Epithelial cell of prostate (primary cell): ENCODE data around the gene SH3GL1.

ENCODE experiments used
- DNase-seq: peaks from one replicate; pipeline ENCODE4 v3.0.0-alpha.2; 2011; ENCODE audit warnings: low read depth, low spot score
- H3K27ac ChIP-seq: fragments of 450-650 bp; 2 replicates; pipeline ENCODE4 v1.5.1; 2017; ENCODE audit warnings: mild to moderate bottlenecking

The SH3GL1 gene

GRCh38 chr19:4378886-4379285, 21.5 kb downstream of the SH3GL1 start:
- H3K27ac ChIP-seq: peak overlapping the region; percentile 96
- DNase-seq: no peak

- H3K27ac ChIP-seq: peak overlapping the region; percentile 96
- no peak for DNase-seq
These were observed 23.2 kb downstream of the SH3GL1 start for GRCh38 chr19:4376991-4377781.

GRCh38 chr19:4376671-4376990, 23.7 kb downstream of the SH3GL1 start:
- no peak for DNase-seq
- peak overlapping the region; percentile 96 for H3K27ac ChIP-seq

GRCh38 chr19:4376028-4376670, 24.2 kb downstream of the SH3GL1 start:
- no peak for DNase-seq
- H3K27ac ChIP-seq: peak overlapping the region; percentile 96

- H3K27ac ChIP-seq: peak overlapping the region; percentile 96
- DNase-seq: no peak
These were observed 25.0 kb downstream of the SH3GL1 start for GRCh38 chr19:4375164-4376027.

GRCh38 chr19:4374498-4375163, 25.7 kb downstream of the SH3GL1 start:
- H3K27ac ChIP-seq: peak overlapping the region; percentile 96
- no peak for DNase-seq

GRCh38 chr19:4373601-4374497, 26.5 kb downstream of the SH3GL1 start:
- DNase-seq: no peak
- H3K27ac ChIP-seq: peak overlapping the region; percentile 96

- peak overlapping the region; percentile 96 for H3K27ac ChIP-seq
These were observed 27.4 kb downstream of the SH3GL1 start for GRCh38 chr19:4373013-4373367.

GRCh38 chr19:4372165-4373012, 28.0 kb downstream of the SH3GL1 start:
- no peak for DNase-seq
- H3K27ac ChIP-seq: peak overlapping the region; percentile 96

More at GRCh38 chr19:4373013-4373367, 27.4 kb downstream of the SH3GL1 start:
- no peak for DNase-seq

GRCh38 chr19:4371247-4372164, 28.8 kb downstream of the SH3GL1 start:
- DNase-seq: no peak
- H3K27ac ChIP-seq: peak overlapping the region; percentile 98

GRCh38 chr19:4370418-4371041, 29.8 kb downstream of the SH3GL1 start:
- peak overlapping the region; percentile 98 for H3K27ac ChIP-seq
- DNase-seq: no peak

GRCh38 chr19:4369888-4370260, 30.5 kb downstream of the SH3GL1 start:
- no peak for DNase-seq
- H3K27ac ChIP-seq: peak overlapping the region; percentile 98

GRCh38 chr19:4369109-4369887, 31.0 kb downstream of the SH3GL1 start:
- peak overlapping the region; percentile 98 for H3K27ac ChIP-seq
- no peak for DNase-seq

GRCh38 chr19:4368128-4368820, 32.1 kb downstream of the SH3GL1 start:
- no peak for DNase-seq
- H3K27ac ChIP-seq: peak overlapping the region; percentile 98

GRCh38 chr19:4367781-4368127, 32.6 kb downstream of the SH3GL1 start:
- DNase-seq: no peak
- H3K27ac ChIP-seq: peak overlapping the region; percentile 98

- H3K27ac ChIP-seq: no peak overlapping the region
- DNase-seq: no peak
These were observed 33.0 kb downstream of the SH3GL1 start for GRCh38 chr19:4367336-4367723.
